ENCODE data around the gene IPO4. TPM values are rescaled to one million over a fixed set of nuclear protein-coding genes. Genes with fewer than 3 reads are reported as not detected.

Gene IPO4

DNA sequence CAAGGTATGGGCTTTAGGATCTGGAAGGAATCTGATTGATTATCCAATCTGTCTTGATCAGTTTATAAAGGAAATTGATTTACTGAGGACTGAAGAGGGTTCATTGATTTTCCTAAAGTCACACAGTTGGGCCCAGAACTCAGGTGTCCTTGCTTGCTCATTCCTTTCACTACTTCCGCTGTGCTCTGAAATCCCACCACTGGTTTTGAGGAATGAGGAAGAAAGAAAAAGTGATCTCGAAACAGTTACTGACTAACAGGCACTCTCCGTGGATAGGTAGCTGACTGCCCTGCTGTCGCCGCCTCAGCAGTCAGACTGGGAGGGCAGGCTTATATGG lies 58.3 kb downstream of the IPO4 start, which contains the start of gene FITM1:
FITM1 (plus strand) TSS at position 280 of the 337 bp plus-strand sequence. CDS start 905 bp downstream, outside the sequence.
- no peak for TF ChIP-seq GABPA (IDR thresholded peaks at IDR 0.05; ENCODE audit: low read depth)
- no peak for TF ChIP-seq SPI1 (IDR thresholded peaks at IDR 0.05; ENCODE audit: borderline replicate concordance, low read depth)
- TF ChIP-seq, protein P1, sequence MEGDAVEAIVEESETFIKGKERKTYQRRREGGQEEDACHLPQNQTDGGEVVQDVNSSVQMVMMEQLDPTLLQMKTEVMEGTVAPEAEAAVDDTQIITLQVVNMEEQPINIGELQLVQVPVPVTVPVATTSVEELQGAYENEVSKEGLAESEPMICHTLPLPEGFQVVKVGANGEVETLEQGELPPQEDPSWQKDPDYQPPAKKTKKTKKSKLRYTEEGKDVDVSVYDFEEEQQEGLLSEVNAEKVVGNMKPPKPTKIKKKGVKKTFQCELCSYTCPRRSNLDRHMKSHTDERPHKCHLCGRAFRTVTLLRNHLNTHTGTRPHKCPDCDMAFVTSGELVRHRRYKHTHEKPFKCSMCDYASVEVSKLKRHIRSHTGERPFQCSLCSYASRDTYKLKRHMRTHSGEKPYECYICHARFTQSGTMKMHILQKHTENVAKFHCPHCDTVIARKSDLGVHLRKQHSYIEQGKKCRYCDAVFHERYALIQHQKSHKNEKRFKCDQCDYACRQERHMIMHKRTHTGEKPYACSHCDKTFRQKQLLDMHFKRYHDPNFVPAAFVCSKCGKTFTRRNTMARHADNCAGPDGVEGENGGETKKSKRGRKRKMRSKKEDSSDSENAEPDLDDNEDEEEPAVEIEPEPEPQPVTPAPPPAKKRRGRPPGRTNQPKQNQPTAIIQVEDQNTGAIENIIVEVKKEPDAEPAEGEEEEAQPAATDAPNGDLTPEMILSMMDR (IDR thresholded peaks at IDR 0.05; ENCODE audit: insufficient read depth, low read length), result no peak
- TF ChIP-seq, protein P2, sequence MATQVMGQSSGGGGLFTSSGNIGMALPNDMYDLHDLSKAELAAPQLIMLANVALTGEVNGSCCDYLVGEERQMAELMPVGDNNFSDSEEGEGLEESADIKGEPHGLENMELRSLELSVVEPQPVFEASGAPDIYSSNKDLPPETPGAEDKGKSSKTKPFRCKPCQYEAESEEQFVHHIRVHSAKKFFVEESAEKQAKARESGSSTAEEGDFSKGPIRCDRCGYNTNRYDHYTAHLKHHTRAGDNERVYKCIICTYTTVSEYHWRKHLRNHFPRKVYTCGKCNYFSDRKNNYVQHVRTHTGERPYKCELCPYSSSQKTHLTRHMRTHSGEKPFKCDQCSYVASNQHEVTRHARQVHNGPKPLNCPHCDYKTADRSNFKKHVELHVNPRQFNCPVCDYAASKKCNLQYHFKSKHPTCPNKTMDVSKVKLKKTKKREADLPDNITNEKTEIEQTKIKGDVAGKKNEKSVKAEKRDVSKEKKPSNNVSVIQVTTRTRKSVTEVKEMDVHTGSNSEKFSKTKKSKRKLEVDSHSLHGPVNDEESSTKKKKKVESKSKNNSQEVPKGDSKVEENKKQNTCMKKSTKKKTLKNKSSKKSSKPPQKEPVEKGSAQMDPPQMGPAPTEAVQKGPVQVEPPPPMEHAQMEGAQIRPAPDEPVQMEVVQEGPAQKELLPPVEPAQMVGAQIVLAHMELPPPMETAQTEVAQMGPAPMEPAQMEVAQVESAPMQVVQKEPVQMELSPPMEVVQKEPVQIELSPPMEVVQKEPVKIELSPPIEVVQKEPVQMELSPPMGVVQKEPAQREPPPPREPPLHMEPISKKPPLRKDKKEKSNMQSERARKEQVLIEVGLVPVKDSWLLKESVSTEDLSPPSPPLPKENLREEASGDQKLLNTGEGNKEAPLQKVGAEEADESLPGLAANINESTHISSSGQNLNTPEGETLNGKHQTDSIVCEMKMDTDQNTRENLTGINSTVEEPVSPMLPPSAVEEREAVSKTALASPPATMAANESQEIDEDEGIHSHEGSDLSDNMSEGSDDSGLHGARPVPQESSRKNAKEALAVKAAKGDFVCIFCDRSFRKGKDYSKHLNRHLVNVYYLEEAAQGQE (IDR thresholded peaks at IDR 0.05; ENCODE audit: insufficient replicate concordance, low read depth), result no peak
- no peak for TF ChIP-seq POLR2AphosphoS5 (IDR thresholded peaks at IDR 0.05; ENCODE audit: low read depth)
- no peaks in the 10 kb centered on the region for H3K27me3 ChIP-seq (ENCODE audit: insufficient read depth, poor library complexity, severe bottlenecking)
- no peak within 1 kb of the TSS for H3K4me3 ChIP-seq (replicated peaks; ENCODE audit: insufficient read depth, low read length)
- H3K27ac ChIP-seq (replicated peaks), result no peak within 1 kb of the TSS
- DNase-seq (ENCODE audit: low read depth in 1 of 2, low spot score in 1 of 2), result no peak

Small RNA genes within 50 kb of the gene (microRNA-seq; reads per million reads assigned to microRNA genes)
- not detected for gene MIR7703

All from HL-60 (cell line).